K562 (cell line): ENCODE data around the gene SOX15. TPM values are rescaled to one million over a fixed set of nuclear protein-coding genes. Genes with fewer than 3 reads are reported as not detected.

Experiments
- BCLAF1 ChIP-seq, 2 experiments: fragments of 450-650 bp in 1 of 2; IDR thresholded peaks; 2 replicates each; pipeline ENCODE4 v1.6.1; 2011 to 2017; ENCODE audit warnings: low read depth in 2 of 2, antibody characterized with exemption in 1 of 2, borderline replicate concordance in 1 of 2, low read length in 1 of 2, mild to moderate bottlenecking in 1 of 2, mixed read lengths in 1 of 2; ENCODE audit not compliant: control insufficient read depth in 1 of 2
- CTCF ChIP-seq, 3 experiments: IDR thresholded peaks in 2 of 3; conservative IDR thresholded peaks in 1 of 3; 2 replicates each; pipeline ENCODE4 v1.5.1; 2011 to 2012; ENCODE audit warnings: low read length in 3 of 3, mild to moderate bottlenecking in 3 of 3, control low read depth in 2 of 3, improper control_type of control experiment in 1 of 3, inconsistent platforms in 1 of 3, low read depth in 1 of 3, mixed read lengths in 1 of 3, moderate library complexity in 1 of 3; ENCODE audit not compliant: insufficient read depth in 2 of 3
- ETV6 ChIP-seq, 3 experiments: fragments of 150-350 bp in 1 of 3; sonication (generic) in 1 of 3; formaldehyde crosslinking in 1 of 3; IDR thresholded peaks; 2 replicates each; pipeline versions ENCODE4 v1.6.1 to v1.8.0; 2014 to 2022; ENCODE audit warnings: borderline replicate concordance in 2 of 3, low read depth in 2 of 3, antibody characterized with exemption in 1 of 3, low read length in 1 of 3, mild to moderate bottlenecking in 1 of 3, missing genetic modification reagents in 1 of 3
- FOXK2 ChIP-seq, 2 experiments: fragments of 450-650 bp; IDR thresholded peaks in 1 of 2; conservative IDR thresholded peaks in 1 of 2; 2 replicates each; pipeline ENCODE4 v1.6.1; 2016; ENCODE audit warnings: low read depth in 2 of 2, mild to moderate bottlenecking in 1 of 2
- HINFP ChIP-seq: fragments of 450-650 bp; conservative IDR thresholded peaks from 2 replicates; pipeline ENCODE4 v1.6.1; 2016; ENCODE audit warnings: missing genetic modification characterization, low read depth, mild to moderate bottlenecking, control low read depth, missing compliant biosample characterization
- PTRF ChIP-seq: fragments of 450-650 bp; IDR thresholded peaks from 2 replicates; pipeline ENCODE4 v1.6.1; 2016; ENCODE audit warnings: mild to moderate bottlenecking, missing genetic modification characterization, missing compliant biosample characterization
- SRSF3 ChIP-seq: fragments of 200-400 bp; formaldehyde crosslinking; IDR thresholded peaks from 2 replicates; pipeline ENCODE4 v1.6.1; 2016; ENCODE audit warnings: mild to moderate bottlenecking, low read length, moderate library complexity; ENCODE audit not compliant: insufficient read depth
- TFAM ChIP-seq: fragments of 250-450 bp; sonication (Bioruptor Pico); conservative IDR thresholded peaks from 2 replicates; pipeline ENCODE4 v1.5.0; 2021; ENCODE audit warnings: mild to moderate bottlenecking, moderate library complexity
- ZEB2 ChIP-seq: fragments of 450-650 bp; IDR thresholded peaks from 2 replicates; pipeline ENCODE4 v1.6.1; 2016
- ZFX ChIP-seq: sonication (generic); formaldehyde crosslinking; IDR thresholded peaks from 2 replicates; pipeline ENCODE4 v1.8.0; 2022; ENCODE audit warnings: mild to moderate bottlenecking, missing genetic modification reagents, moderate library complexity
- ZNF140 ChIP-seq: fragments of 250-450 bp; sonication (Bioruptor Pico); IDR thresholded peaks from 2 replicates; pipeline ENCODE4 v1.8.0; 2021; ENCODE audit warnings: moderate library complexity, mild to moderate bottlenecking, inconsistent platforms
- ZNF384 ChIP-seq: IDR thresholded peaks from 2 replicates; pipeline ENCODE4 v1.6.1; 2012; ENCODE audit warnings: low read depth, low read length, improper control_type of control experiment
- ZNF511 ChIP-seq: sonication (generic); formaldehyde crosslinking; IDR thresholded peaks from 2 replicates; pipeline ENCODE4 v1.8.0; 2022; ENCODE audit warnings: mild to moderate bottlenecking, missing genetic modification reagents
- ZNF592 ChIP-seq: fragments of 450-650 bp; IDR thresholded peaks from 2 replicates; pipeline ENCODE4 v1.6.1; 2017; ENCODE audit warnings: antibody characterized with exemption, mild to moderate bottlenecking
- ZNF76 ChIP-seq: fragments of 250-450 bp; sonication (Bioruptor Pico); IDR thresholded peaks from 2 replicates; pipeline ENCODE4 v1.4.0; 2020; ENCODE audit warnings: mild to moderate bottlenecking, moderate library complexity, borderline replicate concordance
- polyA plus RNA-seq, 8 experiments: library from polyadenylated mRNA; depleted of rRNA in 4 of 8; stranded (reverse) in 5 of 8; unstranded in 3 of 8; fragments of >200 nt; fragmentation: Nextera tagmentation in 2 of 8; fragmentation: Illumina TruSeq in 1 of 8; extraction: Ambion mirVana in 2 of 8; extraction: Trizol in 1 of 8; gene quantifications; 2 replicates each; pipeline versions ENCODE4 v1.2.1 to v1.2.3, GENCODE V29; 2011 to 2014; ENCODE audit warnings: inconsistent platforms in 1 of 8, missing spikeins in 1 of 8
- total RNA-seq, 7 experiments: library from RNA; depleted of rRNA in 6 of 7; stranded (reverse); fragments of >200 nt in 6 of 7; fragmentation: Illumina TruSeq in 2 of 7; extraction: Trizol in 2 of 7; gene quantifications; 2 replicates each; pipeline versions ENCODE4 v1.2.1 to v1.2.3, GENCODE V29; 2011 to 2021; ENCODE audit warnings: low replicate concordance in 1 of 7

SOX15 gene
- total and polyA plus RNA-seq, 9 of the 15 experiments (the other 6 are each of a cell fraction or from before 2014, with no cell fraction given): 0.07 to 0.33 (median 0.19) TPM; not detected in 5

GRCh38 chr17:7632492-7632894, 42.6 kb upstream of the SOX15 start (continued):
- TF ChIP-seq ZEB2 (0 out of 2 replicates have a peak, but pooled peaks have one; percentile 15), ZNF511 (CRISPR knock-in tag) (no peak), TFAM (CRISPR knock-in tag) (no peak), ETV6 (IDR thresholded peaks at IDR 0.05; ENCODE audit: borderline replicate concordance in 1 of 2, low read depth in 2 of 2, low read length in 1 of 2) (no peak), ETV6 (CRISPR knock-in tag; IDR thresholded peaks at IDR 0.05; ENCODE audit: borderline replicate concordance) (no peak), BCLAF1 (IDR thresholded peaks at IDR 0.05; ENCODE audit: borderline replicate concordance in 1 of 2, control insufficient read depth in 1 of 2, low read depth in 2 of 2, low read length in 1 of 2) (no peak), CTCF (IDR thresholded peaks at IDR 0.05 in 2 of 3, conservative IDR thresholded peaks at IDR 0.05 in 1 of 3; ENCODE audit: insufficient read depth in 2 of 3, low read depth in 1 of 3, low read length in 3 of 3) (peak; percentile 65 to 76 (median 71)), PTRF (tag) (no peak), ZNF592 (no peak), ZNF384 (0 out of 2 replicates have a peak, but pooled peaks have one; percentile 49), FOXK2 (conservative IDR thresholded peaks at IDR 0.05 in 1 of 2, IDR thresholded peaks at IDR 0.05 in 1 of 2; ENCODE audit: low read depth in 2 of 2) (0 out of 4 replicates have a peak, but pooled peaks of 1 of the 2 experiments have one; percentile 21), ZNF140 (no peak), ZFX (CRISPR knock-in tag) (peak; percentile 64), SRSF3 (no peak), ZNF76 (CRISPR knock-in tag) (no peak), HINFP (tag) (peak; percentile 67; the same call in 1 of the 2 replicates)
